ENCODE data around the gene PRSS2.

DNA sequence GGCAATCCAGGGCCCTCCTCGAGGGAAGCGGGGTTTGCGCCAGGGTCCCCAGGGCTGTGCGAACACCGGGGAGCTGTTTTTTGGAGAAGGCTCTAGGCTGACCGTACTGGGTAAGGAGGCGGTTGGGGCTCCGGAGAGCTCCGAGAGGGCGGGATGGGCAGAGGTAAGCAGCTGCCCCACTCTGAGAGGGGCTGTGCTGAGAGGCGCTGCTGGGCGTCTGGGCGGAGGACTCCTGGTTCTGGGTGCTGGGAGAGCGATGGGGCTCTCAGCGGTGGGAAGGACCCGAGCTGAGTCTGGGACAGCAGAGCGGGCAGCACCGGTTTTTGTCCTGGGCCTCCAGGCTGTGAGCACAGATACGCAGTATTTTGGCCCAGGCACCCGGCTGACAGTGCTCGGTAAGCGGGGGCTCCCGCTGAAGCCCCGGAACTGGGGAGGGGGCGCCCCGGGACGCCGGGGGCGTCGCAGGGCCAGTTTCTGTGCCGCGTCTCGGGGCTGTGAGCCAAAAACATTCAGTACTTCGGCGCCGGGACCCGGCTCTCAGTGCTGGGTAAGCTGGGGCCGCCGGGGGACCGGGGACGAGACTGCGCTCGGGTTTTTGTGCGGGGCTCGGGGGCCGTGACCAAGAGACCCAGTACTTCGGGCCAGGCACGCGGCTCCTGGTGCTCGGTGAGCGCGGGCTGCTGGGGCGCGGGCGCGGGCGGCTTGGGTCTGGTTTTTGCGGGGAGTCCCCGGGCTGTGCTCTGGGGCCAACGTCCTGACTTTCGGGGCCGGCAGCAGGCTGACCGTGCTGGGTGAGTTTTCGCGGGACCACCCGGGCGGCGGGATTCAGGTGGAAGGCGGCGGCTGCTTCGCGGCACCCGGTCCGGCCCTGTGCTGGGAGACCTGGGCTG is 26.0 kb downstream of the PRSS2 start:
- no peak for TF ChIP-seq POLR2AphosphoS5 (IDR thresholded peaks at IDR 0.05; ENCODE audit: low read depth, low read length)
- TF ChIP-seq TAF1 (IDR thresholded peaks at IDR 0.05; ENCODE audit: borderline replicate concordance, insufficient read depth, low read length) = no peak
- TF ChIP-seq, protein P1, sequence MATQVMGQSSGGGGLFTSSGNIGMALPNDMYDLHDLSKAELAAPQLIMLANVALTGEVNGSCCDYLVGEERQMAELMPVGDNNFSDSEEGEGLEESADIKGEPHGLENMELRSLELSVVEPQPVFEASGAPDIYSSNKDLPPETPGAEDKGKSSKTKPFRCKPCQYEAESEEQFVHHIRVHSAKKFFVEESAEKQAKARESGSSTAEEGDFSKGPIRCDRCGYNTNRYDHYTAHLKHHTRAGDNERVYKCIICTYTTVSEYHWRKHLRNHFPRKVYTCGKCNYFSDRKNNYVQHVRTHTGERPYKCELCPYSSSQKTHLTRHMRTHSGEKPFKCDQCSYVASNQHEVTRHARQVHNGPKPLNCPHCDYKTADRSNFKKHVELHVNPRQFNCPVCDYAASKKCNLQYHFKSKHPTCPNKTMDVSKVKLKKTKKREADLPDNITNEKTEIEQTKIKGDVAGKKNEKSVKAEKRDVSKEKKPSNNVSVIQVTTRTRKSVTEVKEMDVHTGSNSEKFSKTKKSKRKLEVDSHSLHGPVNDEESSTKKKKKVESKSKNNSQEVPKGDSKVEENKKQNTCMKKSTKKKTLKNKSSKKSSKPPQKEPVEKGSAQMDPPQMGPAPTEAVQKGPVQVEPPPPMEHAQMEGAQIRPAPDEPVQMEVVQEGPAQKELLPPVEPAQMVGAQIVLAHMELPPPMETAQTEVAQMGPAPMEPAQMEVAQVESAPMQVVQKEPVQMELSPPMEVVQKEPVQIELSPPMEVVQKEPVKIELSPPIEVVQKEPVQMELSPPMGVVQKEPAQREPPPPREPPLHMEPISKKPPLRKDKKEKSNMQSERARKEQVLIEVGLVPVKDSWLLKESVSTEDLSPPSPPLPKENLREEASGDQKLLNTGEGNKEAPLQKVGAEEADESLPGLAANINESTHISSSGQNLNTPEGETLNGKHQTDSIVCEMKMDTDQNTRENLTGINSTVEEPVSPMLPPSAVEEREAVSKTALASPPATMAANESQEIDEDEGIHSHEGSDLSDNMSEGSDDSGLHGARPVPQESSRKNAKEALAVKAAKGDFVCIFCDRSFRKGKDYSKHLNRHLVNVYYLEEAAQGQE (IDR thresholded peaks at IDR 0.05; ENCODE audit: insufficient read depth in 1 of 2, low read depth in 2 of 2, low read length in 2 of 2) = no peak
- TF ChIP-seq SIN3A (IDR thresholded peaks at IDR 0.05; ENCODE audit: borderline replicate concordance, insufficient read depth, low read length) = no peak
- no peak for TF ChIP-seq FOXP2 (optimal IDR thresholded peaks at IDR 0.05; ENCODE audit: borderline replicate concordance, extremely low read depth, extremely low read length, insufficient read depth)
